SK-N-SH (cell line): Measurements from ENCODE around the gene CBFB. TPM values are rescaled to one million over a fixed set of nuclear protein-coding genes. Genes with fewer than 3 reads are reported as not detected.
"Not testable (repeated sequence)": the region's sequence is repeated elsewhere in the genome, so short reads cannot be mapped to it uniquely, and the experiment has no call there.

Source experiments
- CTCF ChIA-PET: fragments of 300-600, 350-600 bp; formaldehyde crosslinking; extraction: SDS; loops from one replicate; lab custom pipeline; 2021; lab: Yijun Ruan, JAX
- POLR2A ChIA-PET: fragments of 350-600 bp; sonication (Branson Sonifier 250); formaldehyde crosslinking; extraction: SDS; loops from one replicate; lab custom pipeline; 2020; ENCODE audit warnings: antibody characterized with exemption, inconsistent platforms; lab: Yijun Ruan, JAX
- DNase-seq: peaks from one replicate; pipeline ENCODE4 v3.0.0; 2012
- H2AFZ ChIP-seq: fragments of 200-600 bp; sonication (generic); 2 replicates; pipeline ENCODE4 v1.8.1; 2016; ENCODE audit warnings: antibody characterized with exemption, mild to moderate bottlenecking, low read depth
- H3F3A ChIP-seq: fragments of 200-600 bp; sonication (generic); replicated peaks from 2 replicates; pipeline ENCODE3; 2016; ENCODE audit warnings: antibody characterized with exemption, mild to moderate bottlenecking; ENCODE audit not compliant: insufficient read depth
- H3K27ac ChIP-seq, 2 experiments: fragments of 200-500 bp in 1 of 2; fragments of 200-600 bp in 1 of 2; sonication (Bioruptor generic) in 1 of 2; sonication (generic), shearing (Covaris generic) in 1 of 2; 2 replicates each; pipeline versions ENCODE4 v1.5.1 to v1.6.1; 2014 to 2016; ENCODE audit warnings: low read depth in 2 of 2, inconsistent platforms in 1 of 2, low read length in 1 of 2, mild to moderate bottlenecking in 1 of 2, mixed read lengths in 1 of 2
- H3K27me3 ChIP-seq: fragments of 200-600 bp; sonication (generic), shearing (Covaris generic); 2 replicates; pipeline ENCODE4 v1.6.1; 2016; ENCODE audit warnings: mixed run types; ENCODE audit not compliant: insufficient read depth
- H3K36me3 ChIP-seq, 2 experiments: fragments of 200-500 bp in 1 of 2; fragments of 200-600 bp in 1 of 2; sonication (Bioruptor generic) in 1 of 2; sonication (generic) in 1 of 2; replicated peaks in 1 of 2; 2 replicates each; pipeline versions ENCODE3 to v1.5.1; 2014 to 2016; ENCODE audit warnings: low read length in 1 of 2, mild to moderate bottlenecking in 1 of 2; ENCODE audit not compliant: insufficient read depth in 2 of 2, control insufficient read depth in 1 of 2
- H3K4me1 ChIP-seq, 2 experiments: fragments of 200-500 bp in 1 of 2; fragments of 200-600 bp in 1 of 2; sonication (Bioruptor generic) in 1 of 2; sonication (generic), shearing (Covaris generic) in 1 of 2; 2 replicates each; pipeline versions ENCODE4 v1.5.1 to v1.6.1; 2014 to 2016; ENCODE audit warnings: low read depth in 1 of 2, low read length in 1 of 2, mixed run types in 1 of 2; ENCODE audit not compliant: insufficient read depth in 2 of 2, control insufficient read depth in 1 of 2
- H3K4me2 ChIP-seq: fragments of 200-600 bp; sonication (generic), shearing (Covaris generic); 2 replicates; pipeline ENCODE4 v1.6.1; 2017; ENCODE audit warnings: mixed run types
- H3K4me3 ChIP-seq, 2 experiments: fragments of 200-500 bp in 1 of 2; fragments of 200-600 bp in 1 of 2; sonication (Bioruptor generic) in 1 of 2; sonication (generic), shearing (Covaris generic) in 1 of 2; 2 replicates each; pipeline versions ENCODE4 v1.5.1 to v1.8.1; 2014 to 2016; ENCODE audit warnings: low read depth in 2 of 2, inconsistent platforms in 1 of 2, low read length in 1 of 2, mild to moderate bottlenecking in 1 of 2, mixed read lengths in 1 of 2, moderate library complexity in 1 of 2
- H3K79me2 ChIP-seq: fragments of 200-600 bp; sonication (generic); 2 replicates; pipeline ENCODE4 v1.8.1; 2017; ENCODE audit warnings: mild to moderate bottlenecking; ENCODE audit not compliant: insufficient read depth
- H3K9ac ChIP-seq: fragments of 200-600 bp; sonication (generic); 2 replicates; pipeline ENCODE4 v1.6.1; 2017; ENCODE audit warnings: mixed run types
- H3K9me2 ChIP-seq: fragments of 200-600 bp; sonication (generic); 2 replicates; pipeline ENCODE4 v1.6.1; 2017; ENCODE audit warnings: mixed run types
- H3K9me3 ChIP-seq: fragments of 200-600 bp; sonication (generic); 2 replicates; pipeline ENCODE4 v1.6.1; 2017; ENCODE audit warnings: mixed run types, mild to moderate bottlenecking, moderate library complexity
- H4K20me1 ChIP-seq: fragments of 200-600 bp; sonication (generic); 2 replicates; pipeline ENCODE4 v1.6.1; 2017; ENCODE audit warnings: mild to moderate bottlenecking, mixed run types; ENCODE audit not compliant: insufficient read depth
- ELF1 ChIP-seq: IDR thresholded peaks from 2 replicates; pipeline ENCODE4 v1.4.0; 2012
- EZH2phosphoT487 ChIP-seq: fragments of 200-600 bp; sonication (generic); IDR thresholded peaks from 2 replicates; pipeline ENCODE4 v1.6.1; 2017; ENCODE audit warnings: low read depth, mixed run types, mild to moderate bottlenecking, antibody characterized with exemption, moderate library complexity, borderline replicate concordance
- FOXJ3 ChIP-seq: sonication (generic); formaldehyde crosslinking; IDR thresholded peaks from 2 replicates; pipeline ENCODE4 v1.5.1; 2020; ENCODE audit warnings: mild to moderate bottlenecking, missing genetic modification reagents
- MXI1 ChIP-seq: IDR thresholded peaks from 2 replicates; pipeline ENCODE4 v1.6.1; 2012; ENCODE audit warnings: mild to moderate bottlenecking, low read depth, low read length, improper control_type of control experiment
- NFIC ChIP-seq: IDR thresholded peaks from 2 replicates; pipeline ENCODE4 v1.4.0; 2012; ENCODE audit warnings: borderline replicate concordance
- NRF1 ChIP-seq: IDR thresholded peaks from 2 replicates; pipeline ENCODE4 v1.6.1; 2012; ENCODE audit warnings: low read depth, mild to moderate bottlenecking, low read length
- PBX3 ChIP-seq: IDR thresholded peaks from 2 replicates; pipeline ENCODE4; 2012
- RAD21 ChIP-seq: IDR thresholded peaks from 2 replicates; pipeline ENCODE4 v1.6.1; 2012; ENCODE audit warnings: mild to moderate bottlenecking, low read length
- RXRA ChIP-seq: IDR thresholded peaks from 2 replicates; pipeline ENCODE4 v1.4.0; 2012; ENCODE audit warnings: low read depth, mild to moderate bottlenecking, borderline replicate concordance
- SIN3A ChIP-seq: IDR thresholded peaks from 2 replicates; pipeline ENCODE4 v1.6.1; 2012; ENCODE audit warnings: low read depth, mild to moderate bottlenecking, low read length, moderate library complexity, borderline replicate concordance
- SMC3 ChIP-seq: IDR thresholded peaks from 2 replicates; pipeline ENCODE4 v1.6.1; 2012; ENCODE audit warnings: low read depth, low read length, improper control_type of control experiment
- TCF12 ChIP-seq: IDR thresholded peaks from 2 replicates; pipeline ENCODE4 v1.4.0; 2012
- YY1 ChIP-seq: IDR thresholded peaks from 2 replicates; pipeline ENCODE4 v1.4.0; 2012; ENCODE audit warnings: low read depth, mild to moderate bottlenecking
- WGBS: methylation state at CpG from one replicate; pipeline ENCODE4 v1.1.6; 2017; ENCODE audit warnings: low lambda C conversion rate; 5-methylcytosine and 5-hydroxymethylcytosine counted together
- polyA plus RNA-seq, 3 experiments: library from polyadenylated mRNA; depleted of rRNA; stranded (reverse); fragments of >200 nt; gene quantifications; 2 replicates each; pipeline ENCODE4 v1.2.3, GENCODE V29; 2012

Gene CBFB
- polyA plus RNA-seq, 1 of the 3 experiments (the other 2 are of a cell fraction), result 40.1 TPM

DNA sequence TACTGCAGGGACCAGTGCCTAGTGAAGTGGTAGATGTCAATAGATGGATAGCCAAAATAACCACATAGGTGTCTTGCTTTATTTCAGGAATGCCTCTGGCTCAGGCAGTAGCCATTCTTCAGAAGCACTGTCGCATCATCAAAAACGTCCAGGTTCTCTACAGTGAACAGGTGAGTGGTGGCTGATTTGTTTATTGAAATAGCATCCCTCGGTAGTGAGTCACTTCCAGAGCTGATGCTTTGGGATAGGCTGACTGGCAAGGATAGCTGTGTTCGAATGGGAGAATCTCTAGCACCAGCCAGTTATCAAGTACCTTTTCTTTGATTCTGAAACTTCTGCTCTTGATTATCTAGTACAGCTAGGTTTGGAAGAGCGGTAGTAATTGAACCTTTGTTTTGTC, 91.1 kb downstream of the CBFB start:
- ChIA-PET CTCF (interaction anchor here (1.4 to 1.7 kb wide), 2 partner anchors 35 to 143 kb away, joined by 4 to 10 read pairs; no protein-coding TSS in a partner anchor), POLR2A (interaction anchor here (0.9 kb wide), 1 partner anchor 31 kb away, joined by 3 read pairs; the partner anchor contains the start of gene B3GNT9)
- Histone ChIP-seq H3K4me3 (no peak overlapping the region), H3K9me3 (no peaks in the 10 kb centered on the region), H4K20me1 (peaks cover 8% of the 10 kb centered on the region; the same call in 1 of the 2 replicates), H3K36me3 (peaks cover 19 to 39% of the 10 kb centered on the region in 2 experiments), H3K9ac (no peak overlapping the region), H3K4me1 (peaks cover 0 to 4% of the 10 kb centered on the region in 2 experiments; a peak in 1 of 4 replicates), H3F3A (peaks cover 11% of the 10 kb centered on the region), H2AFZ (no peak overlapping the region)
- WGBS, result 68% methylated on average over 5 of the region's 5 CpGs
- TF ChIP-seq YY1 (no peak), EZH2phosphoT487 (no peak), MXI1 (no peak), NRF1 (no peak), RAD21 (no peak), PBX3 (no peak)
- TF ChIP-seq, all 33 proteins: peak for 0
- Histone ChIP-seq H3K27ac (no peak overlapping the region), H3K4me2 (no peak overlapping the region), H3K27me3 (no peaks in the 10 kb centered on the region), H3K9me2 (no peaks in the 10 kb centered on the region), H3K79me2 (peaks cover 48% of the 10 kb centered on the region)
- no peak for DNase-seq

GRCh38 chr16:67122799-67123198, 93.8 kb downstream of the CBFB start:
- DNase-seq, H3K9me3 ChIP-seq, H3K4me2 ChIP-seq, H2AFZ ChIP-seq, H3K4me3 ChIP-seq, H3F3A ChIP-seq, H3K27me3 ChIP-seq, H4K20me1 ChIP-seq, POLR2A ChIA-PET, H3K9me2 ChIP-seq, H3K4me1 ChIP-seq, H3K27ac ChIP-seq, H3K9ac ChIP-seq: not testable (repeated sequence)
- CTCF ChIA-PET, result interaction anchor here (0.8 kb wide), 1 partner anchor 33 kb away, joined by 3 read pairs; no protein-coding TSS in a partner anchor
- H3K36me3 ChIP-seq, result peaks cover 28 to 43% of the 10 kb centered on the region in 2 experiments
- peaks cover 30% of the 10 kb centered on the region for H3K79me2 ChIP-seq
- WGBS, result 97% methylated on average over 5 of the region's 5 CpGs

GRCh38 chr16:67128417-67128816, 99.5 kb downstream of the CBFB start:
- no peak for DNase-seq
- H3K4me2 ChIP-seq, result no peak overlapping the region
- no peaks in the 10 kb centered on the region for H3K9me2 ChIP-seq
- POLR2A ChIA-PET, result no interaction called here
- no peaks in the 10 kb centered on the region for H4K20me1 ChIP-seq
- no peak overlapping the region for H3K27ac ChIP-seq
- H2AFZ ChIP-seq, result no peak overlapping the region
- no peaks in the 10 kb centered on the region for H3K9me3 ChIP-seq
- H3F3A ChIP-seq, result no peaks in the 10 kb centered on the region
- no peaks in the 10 kb centered on the region for H3K27me3 ChIP-seq
- CTCF ChIA-PET, result interaction anchor here (0.9 to 2.8 kb wide), 4 partner anchors 10 to 143 kb away, joined by 3 to 11 read pairs (median 4); no protein-coding TSS in a partner anchor
- H3K79me2 ChIP-seq, result 0 out of 2 replicates have a peak, but pooled peaks cover 2% of the 10 kb centered on the region
- H3K9ac ChIP-seq, result no peak overlapping the region
- no peak overlapping the region for H3K4me3 ChIP-seq
- TF ChIP-seq RXRA, result no peak
- no peak for TF ChIP-seq SMC3
- TF ChIP-seq NFIC, result no peak
- TF ChIP-seq FOXJ3, result no peak
- no peak for TF ChIP-seq ELF1
- TF ChIP-seq TCF12, result no peak
- no peak for TF ChIP-seq SIN3A
- peaks cover 33 to 44% of the 10 kb centered on the region in 2 experiments for H3K36me3 ChIP-seq
- H3K4me1 ChIP-seq, result no peaks in the 10 kb centered on the region
